Skeletal muscle tissue (tissue), 1 donor: ENCODE measurements around the gene PLSCR4. TPM values are rescaled to one million over a fixed set of nuclear protein-coding genes. Genes with fewer than 3 reads are reported as not detected.

Source experiments
- total RNA-seq: library from RNA; depleted of rRNA; stranded (reverse); fragments of >200 nt; gene quantifications from one replicate; pipeline ENCODE4 v1.2.3, GENCODE V29; 2014

PLSCR4 gene
- total RNA-seq, 1 donor from 2014 or later, result 21.9 TPM

Other genes starting within 250 kb of the PLSCR4 start
- gene PLOD2, start 89.9 kb downstream of the PLSCR4 start, total RNA-seq, result 22.4 TPM
- gene PLSCR2, start 218.5 kb upstream of the PLSCR4 start, total RNA-seq, result not detected